ENCODE results near the gene COLEC12.

Gene COLEC12

DNA sequence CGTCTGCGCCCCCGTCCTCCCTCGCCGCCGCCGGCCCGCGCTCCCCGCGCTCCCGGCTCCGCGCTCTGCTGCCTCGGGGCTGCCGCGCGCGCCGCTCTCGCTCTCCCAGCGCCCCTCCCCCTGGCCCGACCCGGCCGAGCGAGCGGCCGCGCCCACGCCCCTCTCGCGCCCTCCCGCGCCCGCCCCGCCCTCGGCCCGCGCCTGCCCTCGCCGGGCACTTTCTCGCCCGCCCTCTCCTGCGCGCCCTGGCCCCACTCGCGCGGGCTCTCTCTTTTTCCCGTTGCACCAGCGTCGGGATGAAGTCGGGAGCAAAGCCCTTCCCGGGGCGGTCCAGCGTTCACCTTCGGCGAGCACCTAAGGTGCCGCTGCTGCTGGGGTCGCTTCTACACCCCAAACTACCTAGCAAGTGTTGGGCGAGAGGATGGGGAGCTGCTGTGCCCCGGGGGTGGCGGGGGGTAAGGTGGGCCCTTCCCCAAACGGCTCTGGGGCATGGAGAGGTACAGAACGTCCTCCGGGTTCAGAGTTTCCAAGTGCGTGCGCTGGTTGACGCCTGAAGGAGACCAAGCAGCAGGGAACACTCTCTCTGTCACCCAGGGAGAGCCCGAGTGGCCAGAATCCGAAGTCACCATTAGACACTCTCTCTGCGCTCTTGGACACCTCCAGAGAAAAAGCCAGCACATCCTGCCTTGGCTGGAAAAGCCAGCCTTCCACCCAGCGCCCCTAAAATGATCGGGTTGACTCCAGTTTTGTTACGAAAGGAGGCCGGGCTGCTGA is at the start of gene COLEC12:
Gene COLEC12 (minus strand): TSS at position 70 of the 774 bp plus-strand sequence. CDS start 187 bp downstream, outside the sequence.
- DNase-seq, result no peak

DNA sequence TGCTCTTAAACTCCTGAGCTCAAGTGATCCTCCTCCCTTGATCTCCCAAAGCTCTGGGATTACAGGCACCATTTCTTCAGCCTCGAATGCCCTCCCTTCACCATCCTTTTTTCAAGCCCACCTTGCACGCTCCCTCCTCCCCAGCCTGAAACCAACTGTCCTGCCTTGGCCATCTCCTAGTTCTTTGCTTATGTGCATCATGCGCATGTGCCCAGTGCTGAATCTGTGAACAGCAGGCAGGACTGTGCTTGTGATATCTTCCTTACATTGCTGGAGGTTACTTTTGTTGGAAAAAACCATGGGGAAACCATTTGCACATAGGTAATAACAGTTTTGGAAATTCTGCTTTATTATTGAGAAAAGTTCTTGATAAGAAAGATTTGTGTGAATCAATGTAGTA is 49.5 kb upstream of the COLEC12 start:
- no peak for DNase-seq

DNA sequence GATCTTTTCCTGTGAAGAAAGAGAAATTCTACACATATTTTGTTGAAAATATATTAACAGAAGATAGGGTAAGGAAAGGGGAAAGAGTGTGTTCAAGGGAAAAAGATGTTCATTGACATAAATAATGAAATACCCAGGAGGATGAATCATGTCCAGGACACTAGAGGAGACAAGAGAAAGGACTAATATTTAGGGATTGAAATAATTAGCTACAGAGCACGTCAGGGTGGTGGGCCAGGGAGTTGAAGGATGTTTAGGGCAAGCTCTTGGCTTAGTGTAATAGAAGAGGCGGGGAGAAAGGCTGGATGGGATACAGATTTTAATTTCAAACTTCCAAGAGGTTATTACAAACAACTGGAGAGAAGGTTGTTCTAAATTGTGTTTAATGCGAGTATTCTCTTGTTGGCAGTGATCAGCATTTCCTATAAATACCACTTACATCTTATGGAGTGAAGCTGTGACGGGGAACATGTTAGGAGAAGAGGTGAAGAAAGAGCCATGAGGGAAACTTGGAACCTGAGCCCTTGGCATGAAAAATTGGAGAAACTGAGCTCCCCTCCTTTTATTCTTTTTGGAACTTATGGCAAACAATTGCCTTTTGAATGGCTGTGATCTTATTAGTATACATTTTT is 43.1 kb upstream of the COLEC12 start:
- no peak for DNase-seq

DNA sequence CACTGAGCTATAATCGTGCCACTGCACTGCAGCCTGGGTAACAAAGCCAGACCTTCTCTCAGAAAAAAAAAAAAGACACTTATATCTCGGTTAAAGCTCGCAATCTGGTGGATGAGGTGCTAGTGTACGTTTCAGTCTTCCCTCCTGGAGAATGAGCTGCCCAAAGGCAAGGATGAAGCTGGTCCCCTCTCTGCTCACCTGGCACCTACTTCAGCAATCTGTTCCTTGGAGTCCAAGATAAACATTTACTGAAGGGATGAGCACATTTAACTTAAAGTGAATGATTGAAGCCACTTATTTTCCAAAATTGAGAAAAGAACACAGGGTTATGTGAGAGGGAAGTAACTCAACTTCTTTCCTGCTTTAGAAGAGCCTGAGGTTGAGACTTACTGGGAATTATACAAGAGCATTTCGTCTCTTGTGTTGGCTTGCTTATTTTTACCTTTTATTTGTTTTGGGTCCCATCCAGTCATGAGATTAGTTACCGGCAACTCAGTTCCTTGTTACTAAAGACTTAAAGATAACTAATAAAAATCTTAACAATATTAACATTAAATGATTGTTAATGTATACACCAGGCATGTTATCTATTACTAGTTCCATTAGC is 33.6 kb upstream of the COLEC12 start:
- DNase-seq, result no peak

DNA sequence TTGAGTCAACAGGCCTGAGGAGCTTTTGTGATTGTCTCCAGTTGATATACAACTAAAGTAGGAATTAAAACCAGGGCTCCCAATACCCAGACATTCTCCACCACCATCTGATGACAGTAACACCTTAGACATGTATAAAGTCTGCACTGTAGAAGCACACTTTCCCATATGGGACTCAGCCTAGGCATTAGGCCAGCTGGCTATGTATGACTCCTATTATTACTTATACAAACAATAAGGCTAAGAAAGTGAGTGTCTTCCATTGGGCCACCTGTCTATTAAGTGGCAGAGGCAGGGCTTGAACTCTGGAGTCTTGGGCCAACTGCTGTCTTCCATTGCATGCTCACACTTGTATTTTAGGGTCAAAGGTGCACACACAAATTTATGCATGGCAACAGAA is 32.1 kb upstream of the COLEC12 start:
- no peak for DNase-seq

DNA sequence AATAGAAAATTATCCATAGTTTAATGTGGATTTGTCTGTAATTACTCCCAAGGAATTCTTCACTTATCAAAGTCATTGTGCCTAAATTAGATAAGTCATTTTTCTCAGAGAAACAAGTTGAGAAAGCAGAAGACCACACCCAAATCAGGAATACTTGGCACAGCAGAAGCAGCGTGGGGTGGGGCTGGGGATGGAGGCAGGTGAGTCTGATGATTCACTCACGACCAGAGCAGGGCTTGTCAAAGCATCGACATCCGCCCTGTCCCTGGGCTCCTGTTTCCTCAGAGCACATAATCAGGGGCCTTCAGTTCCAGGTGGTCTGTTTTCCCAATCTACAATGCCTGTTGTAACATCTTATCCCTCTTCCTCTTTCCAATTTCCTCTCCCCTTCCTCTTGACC is 31.5 kb upstream of the COLEC12 start:
- DNase-seq, result no peak

DNA sequence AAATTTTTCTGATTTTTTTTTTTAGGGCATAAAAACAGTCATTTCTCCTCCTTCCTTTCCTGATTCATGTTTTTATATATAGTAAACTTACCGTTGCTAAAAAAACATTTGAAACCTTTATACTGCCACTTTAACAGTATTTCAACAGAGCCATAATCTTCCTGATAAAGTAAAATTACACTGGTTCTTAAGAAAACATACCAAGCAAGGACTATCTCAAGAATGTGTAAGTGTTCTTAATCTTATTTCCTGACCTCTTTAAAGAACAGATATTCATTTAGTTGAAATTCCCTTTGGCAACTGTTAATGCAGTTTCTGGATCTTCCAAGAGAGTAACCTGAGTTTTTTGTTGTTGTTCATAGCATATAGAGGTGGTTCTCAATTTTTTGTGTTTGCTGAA is 26.6 kb upstream of the COLEC12 start:
- no peak for DNase-seq

DNA sequence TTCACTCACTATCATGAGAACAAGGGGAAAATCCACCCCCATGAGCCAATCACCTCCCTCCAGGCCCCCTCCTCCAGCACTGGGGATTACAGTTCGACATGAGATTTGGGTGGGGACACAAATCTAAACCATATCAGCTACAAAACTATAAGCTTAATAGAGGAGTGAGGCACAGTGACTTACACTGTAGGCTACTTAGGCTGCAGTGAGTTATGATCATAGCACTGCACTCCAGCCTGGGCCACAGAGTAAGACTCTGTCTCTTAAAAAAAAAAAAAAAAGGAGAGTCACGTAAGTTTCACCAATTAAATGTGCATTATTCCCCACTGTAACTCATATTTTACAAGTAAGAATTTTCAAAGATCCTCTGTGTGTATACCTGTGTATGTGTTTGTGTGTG is 26.2 kb upstream of the COLEC12 start:
- DNase-seq, result no peak

DNA sequence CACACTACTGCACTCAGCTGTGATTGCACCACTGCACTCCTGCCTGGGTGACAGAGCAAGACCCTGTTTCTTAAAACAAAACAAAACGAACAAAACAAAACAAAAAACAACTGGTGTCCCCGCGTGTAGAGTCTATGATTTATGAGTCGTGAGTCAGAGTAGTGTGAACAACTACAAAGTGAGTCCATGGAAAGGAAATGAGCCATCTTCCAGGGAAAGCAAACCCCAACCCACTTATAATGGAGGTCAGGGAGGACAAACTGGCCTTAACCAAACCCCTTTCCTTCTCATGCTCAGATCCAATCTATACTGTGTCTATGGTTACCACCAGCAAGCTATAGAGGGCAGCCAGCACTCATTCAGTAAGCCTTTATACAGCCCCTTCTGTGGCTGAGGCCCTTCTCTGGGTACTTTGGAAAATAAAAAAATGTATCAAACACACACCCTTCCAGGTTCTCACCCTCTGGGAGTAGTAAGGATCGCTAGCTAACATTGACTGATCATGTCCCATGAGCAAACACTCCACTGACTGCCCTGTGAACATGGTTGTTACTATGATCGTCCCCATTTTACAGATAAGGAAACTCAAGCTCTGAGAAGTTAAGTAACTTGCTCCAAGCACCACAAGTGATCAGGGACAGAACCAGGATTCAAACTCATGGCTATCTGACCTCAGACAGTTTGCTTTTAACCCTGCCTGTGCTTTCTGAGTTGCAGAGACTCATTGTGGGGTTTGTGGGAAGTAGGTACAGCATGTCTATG is 24.7 kb upstream of the COLEC12 start:
- no peak for DNase-seq

DNA sequence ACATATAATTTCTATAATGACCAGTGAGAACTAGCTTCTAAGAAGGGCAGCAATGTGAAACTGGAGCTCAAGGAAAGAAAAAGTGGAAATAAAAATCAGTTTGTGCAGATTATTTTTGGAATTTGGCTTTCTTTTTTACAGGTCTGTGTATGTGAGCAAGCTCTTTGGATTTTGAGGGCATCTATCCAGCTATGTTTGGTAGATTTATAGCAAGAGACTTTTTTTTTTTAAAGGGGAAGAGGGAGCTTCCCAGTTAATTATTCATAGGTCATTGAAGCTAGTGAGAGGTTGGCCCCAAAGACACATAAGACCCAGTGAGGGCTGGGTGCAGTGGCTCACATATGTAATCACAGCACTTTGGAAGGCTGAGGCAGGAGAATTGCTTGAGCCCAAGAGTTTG is 24.0 kb upstream of the COLEC12 start:
- no peak for DNase-seq

DNA sequence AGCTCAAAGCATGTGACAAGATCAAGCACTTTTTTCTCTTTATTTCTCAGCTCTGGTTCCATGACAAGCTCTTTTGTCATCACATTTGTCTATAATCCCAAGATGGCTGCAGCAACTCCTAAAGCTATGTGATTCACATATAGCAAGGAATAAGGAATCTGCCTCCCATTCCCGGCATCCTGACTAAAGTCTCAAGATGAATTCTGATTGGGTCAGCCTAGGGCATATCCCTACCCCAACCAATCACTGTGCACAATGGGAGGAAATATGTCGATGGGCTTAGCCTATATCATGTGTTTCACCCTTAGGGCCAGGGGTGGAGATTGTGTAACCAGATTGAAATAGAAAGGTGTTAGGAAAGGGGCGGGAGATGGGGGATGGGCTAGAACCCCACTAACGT is 23.1 kb upstream of the COLEC12 start:
- DNase-seq, result no peak

DNA sequence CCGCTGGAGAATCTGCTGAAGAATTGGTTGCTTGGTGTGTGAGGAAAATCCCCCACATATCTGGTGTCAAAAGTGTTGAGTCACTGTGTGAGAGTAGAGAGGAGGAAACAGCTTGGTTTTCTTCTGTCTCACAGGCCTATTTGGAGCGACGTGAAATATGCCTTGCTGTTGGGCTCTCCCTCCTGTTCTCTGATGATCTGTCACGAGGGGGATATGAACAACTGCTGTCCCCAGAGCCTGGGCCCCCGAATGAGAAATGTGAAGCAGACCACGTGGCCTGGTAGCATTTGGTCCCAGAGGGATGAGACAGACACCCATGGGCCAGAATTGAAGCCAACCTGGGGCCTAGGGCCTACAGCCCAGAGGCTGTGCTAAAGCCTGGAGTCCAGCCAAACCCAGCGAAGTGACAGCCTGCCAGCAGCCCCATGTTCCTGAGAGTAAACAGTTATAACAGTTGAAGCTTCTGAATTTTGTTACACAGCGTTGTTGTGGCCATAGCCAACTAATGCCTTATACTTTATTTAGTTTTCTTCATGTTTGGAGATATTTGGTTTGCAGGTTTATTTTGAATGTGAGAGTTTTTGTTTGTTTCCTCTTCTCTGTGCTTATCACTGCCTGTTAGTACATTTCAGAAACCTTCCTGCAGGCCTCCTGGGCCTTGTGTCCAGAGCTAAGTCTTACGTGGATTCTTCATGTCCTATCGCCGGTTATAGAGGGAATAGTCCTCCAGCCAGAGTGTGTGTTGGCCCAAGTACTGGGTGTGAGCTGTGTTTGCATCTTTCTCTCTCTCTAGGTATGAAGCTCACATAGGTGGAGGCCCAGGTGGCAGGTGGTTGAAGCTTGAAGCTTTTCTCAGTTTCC is 18.7 kb upstream of the COLEC12 start:
- DNase-seq, result no peak

DNA sequence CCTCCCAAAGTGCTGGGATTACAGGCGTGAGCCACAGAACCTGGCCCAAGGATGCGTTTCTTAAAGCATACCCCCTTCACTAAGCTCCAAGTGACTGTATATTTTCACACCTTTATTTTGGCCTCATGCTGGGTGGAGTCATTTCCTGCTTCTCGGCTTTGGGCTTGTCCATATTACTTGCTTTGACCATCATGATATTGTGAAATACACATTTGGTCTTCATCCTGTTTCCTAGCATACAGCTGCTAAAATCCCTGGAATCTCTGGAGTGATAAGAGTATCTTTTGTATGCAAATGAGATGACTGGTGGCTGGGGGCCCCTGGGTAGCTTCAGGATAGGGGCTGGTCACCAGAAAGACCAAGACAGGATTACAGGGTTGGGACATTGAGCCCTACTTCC is 17.6 kb upstream of the COLEC12 start:
- no peak for DNase-seq

DNA sequence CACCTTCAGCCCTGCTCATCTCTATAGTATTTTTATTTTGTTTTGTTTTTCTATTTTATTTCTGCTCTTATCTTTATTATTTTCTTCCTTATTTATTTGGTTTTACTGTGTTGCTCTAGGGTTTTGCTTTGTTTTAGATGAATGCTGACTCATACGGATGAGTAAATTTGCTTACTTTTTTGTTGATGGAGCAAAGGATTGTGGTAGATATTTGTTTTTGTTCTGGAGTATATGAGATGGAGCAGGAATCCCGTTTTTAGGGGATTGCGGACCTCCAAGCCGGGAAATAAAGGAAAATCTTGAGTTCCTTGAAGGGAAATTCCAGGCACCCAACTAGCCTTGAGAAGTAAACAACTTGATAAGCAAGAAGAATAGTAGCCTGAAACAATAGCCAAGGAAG is 15.3 kb upstream of the COLEC12 start:
- DNase-seq, result no peak

DNA sequence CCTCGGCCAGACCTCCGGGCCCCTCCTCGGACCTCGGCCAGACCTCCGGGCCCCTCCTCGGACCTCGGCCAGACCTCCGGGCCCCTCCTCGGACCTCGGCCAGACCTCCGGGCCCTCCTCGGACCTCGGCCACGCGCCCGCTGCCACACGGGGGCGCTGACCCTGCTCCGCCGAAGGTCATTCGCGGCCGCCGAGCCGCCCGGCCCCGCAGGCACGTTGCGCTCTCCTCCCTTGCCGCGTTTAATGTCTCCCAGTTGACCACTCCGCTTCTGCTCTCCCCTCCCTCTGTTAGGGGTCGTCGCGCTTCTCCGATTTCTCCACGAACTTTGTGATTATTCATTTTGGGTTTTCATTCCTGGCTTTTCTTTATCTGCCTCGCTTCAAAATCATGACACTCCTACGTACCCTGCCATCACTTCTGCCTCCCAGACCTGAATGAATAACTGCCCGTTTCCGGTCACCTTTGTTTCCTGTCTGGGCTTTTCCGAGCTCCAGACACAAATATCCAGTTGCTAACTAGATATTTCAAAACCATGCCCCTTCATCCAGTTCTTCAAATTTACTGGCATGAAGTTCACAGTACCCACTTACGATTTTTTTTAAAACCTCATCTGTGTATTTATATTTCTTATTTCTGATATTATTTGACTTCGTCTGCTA is 14.8 kb upstream of the COLEC12 start:
- DNase-seq, result no peak

DNA sequence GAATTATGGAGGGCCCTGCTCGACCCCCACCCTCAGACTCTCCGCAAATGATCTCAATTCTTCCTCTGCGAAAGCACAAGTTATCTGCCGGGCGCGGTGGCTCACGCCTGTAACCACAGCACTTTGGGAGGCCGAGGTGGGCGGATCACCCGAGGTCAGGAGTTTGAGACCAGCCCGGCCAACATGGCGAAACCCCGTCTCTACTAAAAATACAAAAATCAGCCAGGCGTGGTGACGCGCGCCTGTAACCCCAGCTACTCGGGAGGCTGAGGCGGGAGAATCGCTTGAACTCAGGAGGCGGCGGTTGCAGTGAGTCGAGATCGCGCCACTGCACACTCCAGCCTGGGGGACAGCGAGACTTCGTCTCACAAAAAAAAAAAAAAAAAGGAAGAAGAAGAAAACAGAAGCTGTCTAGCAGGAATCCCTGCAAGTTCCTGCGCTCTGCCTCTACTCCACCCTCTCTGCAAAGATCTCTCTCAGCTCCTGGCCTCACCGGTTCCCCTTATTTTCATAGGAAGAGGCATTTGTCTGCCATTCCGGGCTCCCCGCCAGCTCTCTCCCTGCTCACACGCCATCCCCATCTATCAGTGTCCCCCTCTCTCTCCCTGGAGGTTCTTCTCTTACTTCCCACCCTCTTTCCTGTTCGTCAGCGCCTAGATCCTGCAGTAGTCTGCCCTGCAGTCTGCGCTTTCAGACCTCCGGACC is 13.5 kb upstream of the COLEC12 start:
- no peak for DNase-seq

DNA sequence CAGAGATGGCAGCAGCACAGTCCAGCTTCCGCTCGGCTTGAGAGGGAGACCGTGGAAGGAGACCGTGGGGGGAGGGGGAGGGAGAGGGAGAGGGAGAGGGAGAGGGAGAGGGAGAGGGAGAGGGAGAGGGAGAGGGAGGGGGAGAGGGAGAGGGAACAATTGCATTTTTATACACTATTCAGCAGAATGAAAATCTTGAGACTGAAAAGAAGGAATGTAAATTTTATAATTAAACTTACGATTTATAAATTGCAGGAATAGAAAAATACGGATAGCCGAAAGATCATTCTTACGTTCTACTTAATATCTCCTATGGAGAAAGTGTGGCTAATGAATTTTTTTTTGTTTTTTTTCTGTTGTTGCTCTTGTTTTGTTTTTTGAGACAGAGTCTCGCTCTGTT is 12.5 kb upstream of the COLEC12 start:
- no peak for DNase-seq

DNA sequence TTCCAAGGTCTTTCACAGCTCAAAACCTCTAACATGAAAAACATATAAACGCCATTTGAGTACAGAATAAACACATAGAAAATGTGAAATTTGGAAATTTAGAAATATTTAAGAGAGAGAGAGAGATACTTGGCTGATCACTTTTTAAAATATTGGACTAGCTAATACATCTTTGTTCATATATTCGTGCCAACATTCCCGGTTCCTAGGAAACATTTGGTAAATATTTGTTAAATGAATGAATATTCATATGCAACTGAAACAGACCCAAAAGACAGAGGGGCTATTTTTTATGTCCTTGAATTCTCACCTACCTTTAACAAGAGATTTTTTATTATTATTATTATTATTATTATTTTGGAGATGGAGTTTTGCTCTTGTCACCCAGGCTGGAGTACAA is 8.3 kb upstream of the COLEC12 start:
- no peak for DNase-seq

DNA sequence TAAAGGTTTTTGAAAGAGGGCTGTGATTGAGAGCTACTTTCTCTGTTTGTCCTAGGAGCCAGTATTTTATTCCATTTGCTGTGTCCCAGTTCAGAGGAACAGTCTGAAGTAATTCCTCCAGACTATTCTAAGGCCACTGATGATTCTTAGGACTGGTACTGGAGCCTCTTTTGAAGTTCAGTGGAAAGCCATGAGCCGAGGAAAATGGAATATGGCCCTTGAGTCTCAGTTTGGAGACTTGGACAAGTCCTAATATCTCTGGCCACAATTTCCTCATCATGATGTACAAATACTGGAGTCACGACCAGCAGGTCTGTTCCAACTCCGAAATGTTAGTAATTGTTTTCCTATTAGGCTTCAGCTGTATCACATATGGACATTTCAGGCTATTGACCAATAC is 7.1 kb upstream of the COLEC12 start:
- no peak for DNase-seq

DNA sequence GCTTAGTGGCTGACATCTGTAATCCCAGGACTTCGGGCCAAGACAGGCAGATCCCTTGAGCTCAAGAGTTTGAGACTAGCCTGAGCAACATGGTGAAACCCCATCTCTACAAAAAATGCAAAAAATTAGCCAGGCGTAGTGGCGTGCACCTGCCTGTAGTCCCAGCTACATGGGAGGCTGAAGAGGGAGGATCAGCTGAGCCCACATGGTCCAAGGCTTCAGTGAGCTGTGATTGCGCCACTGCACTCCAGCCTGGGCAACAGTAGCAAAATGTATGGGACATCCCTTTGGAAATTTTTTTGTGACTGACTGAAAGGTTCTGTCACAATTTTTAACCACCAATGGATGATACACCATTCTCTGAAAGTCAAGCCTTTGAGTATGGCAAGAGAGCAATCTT is 6.3 kb upstream of the COLEC12 start:
- DNase-seq, result no peak

DNA sequence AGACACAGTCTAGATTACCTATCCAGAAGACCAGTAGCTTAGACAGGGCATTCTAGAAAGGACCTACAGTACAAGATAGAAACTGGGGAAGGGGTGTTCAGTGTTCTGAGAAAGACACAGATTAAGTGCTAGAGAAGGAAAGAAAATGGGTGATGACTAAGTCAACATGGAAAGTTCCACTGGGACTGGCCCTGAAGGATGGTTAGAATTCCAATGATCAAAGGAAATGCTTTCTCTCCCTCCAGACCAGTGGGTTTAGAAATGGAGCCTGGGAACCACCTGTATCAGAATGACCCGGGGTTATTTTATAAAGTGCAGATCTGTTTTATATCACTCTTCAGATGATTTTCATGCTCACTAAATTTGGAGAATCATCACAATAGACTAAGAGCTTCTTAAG is 5.8 kb upstream of the COLEC12 start:
- no peak for DNase-seq

All from amniotic stem cell (primary cell).